Measurements from ENCODE around the gene ARHGAP24. TPM values are rescaled to one million over a fixed set of nuclear protein-coding genes. Genes with fewer than 3 reads are reported as not detected.

ARHGAP24 gene
- total and polyA plus RNA-seq, 2 of the 13 experiments (the other 11 are each of a cell fraction or from before 2014, with no cell fraction given), result 0.07 to 0.55 TPM

GRCh38 chr4:85955620-85956292 is 480.8 kb downstream of the ARHGAP24 start (continued):
- TF ChIP-seq, protein P1, sequence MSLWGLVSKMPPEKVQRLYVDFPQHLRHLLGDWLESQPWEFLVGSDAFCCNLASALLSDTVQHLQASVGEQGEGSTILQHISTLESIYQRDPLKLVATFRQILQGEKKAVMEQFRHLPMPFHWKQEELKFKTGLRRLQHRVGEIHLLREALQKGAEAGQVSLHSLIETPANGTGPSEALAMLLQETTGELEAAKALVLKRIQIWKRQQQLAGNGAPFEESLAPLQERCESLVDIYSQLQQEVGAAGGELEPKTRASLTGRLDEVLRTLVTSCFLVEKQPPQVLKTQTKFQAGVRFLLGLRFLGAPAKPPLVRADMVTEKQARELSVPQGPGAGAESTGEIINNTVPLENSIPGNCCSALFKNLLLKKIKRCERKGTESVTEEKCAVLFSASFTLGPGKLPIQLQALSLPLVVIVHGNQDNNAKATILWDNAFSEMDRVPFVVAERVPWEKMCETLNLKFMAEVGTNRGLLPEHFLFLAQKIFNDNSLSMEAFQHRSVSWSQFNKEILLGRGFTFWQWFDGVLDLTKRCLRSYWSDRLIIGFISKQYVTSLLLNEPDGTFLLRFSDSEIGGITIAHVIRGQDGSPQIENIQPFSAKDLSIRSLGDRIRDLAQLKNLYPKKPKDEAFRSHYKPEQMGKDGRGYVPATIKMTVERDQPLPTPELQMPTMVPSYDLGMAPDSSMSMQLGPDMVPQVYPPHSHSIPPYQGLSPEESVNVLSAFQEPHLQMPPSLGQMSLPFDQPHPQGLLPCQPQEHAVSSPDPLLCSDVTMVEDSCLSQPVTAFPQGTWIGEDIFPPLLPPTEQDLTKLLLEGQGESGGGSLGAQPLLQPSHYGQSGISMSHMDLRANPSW (CRISPR knock-in tag; IDR thresholded peaks at IDR 0.05; ENCODE audit: borderline replicate concordance), result no peak
- TF ChIP-seq, protein P2, sequence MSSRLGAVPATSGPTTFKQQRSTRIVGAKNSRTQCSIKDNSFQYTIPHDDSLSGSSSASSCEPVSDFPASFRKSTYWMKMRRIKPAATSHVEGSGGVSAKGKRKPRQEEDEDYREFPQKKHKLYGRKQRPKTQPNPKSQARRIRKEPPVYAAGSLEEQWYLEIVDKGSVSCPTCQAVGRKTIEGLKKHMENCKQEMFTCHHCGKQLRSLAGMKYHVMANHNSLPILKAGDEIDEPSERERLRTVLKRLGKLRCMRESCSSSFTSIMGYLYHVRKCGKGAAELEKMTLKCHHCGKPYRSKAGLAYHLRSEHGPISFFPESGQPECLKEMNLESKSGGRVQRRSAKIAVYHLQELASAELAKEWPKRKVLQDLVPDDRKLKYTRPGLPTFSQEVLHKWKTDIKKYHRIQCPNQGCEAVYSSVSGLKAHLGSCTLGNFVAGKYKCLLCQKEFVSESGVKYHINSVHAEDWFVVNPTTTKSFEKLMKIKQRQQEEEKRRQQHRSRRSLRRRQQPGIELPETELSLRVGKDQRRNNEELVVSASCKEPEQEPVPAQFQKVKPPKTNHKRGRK (CRISPR knock-in tag; IDR thresholded peaks at IDR 0.05), result no peak

DNA sequence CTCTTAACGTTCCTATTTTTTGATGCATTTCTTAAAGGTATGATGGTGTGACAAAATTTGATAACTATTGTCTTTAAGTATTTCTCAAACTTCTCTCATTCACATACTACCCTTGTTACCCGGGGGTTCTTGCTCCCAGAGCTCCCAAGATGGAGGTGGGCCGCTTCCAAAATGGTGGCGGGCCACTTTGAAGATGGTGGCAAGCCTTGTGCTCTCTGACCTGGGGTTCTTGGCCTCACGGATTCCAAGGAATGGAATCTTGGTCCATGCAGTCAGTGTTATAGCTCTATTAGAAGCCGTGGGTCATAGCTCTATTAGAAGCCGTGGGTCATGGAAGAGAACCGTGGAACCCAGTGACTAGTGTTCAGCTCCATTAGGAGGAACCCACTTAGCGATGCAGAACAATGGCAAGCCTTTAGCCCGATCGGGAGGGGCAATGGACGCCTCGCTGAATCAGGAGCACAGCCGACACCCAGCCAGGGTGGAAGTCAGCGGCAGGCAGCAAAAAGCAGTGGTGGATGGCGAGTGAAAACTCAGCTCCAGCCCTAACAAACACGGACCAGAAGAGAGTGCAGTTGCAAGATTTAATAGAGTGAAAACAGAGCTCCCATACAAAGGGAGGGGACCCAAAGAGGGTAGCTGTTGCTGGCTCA is 481.5 kb downstream of the ARHGAP24 start:
- CTCF ChIA-PET (ENCODE audit: low intra/inter-chr PET ratio, low total read pairs), result no interaction called here
- Histone ChIP-seq H4K20me1 (ENCODE audit: insufficient read depth, low read length) (no peaks in the 10 kb centered on the region), H3K4me2 (ENCODE audit: low read depth, low read length) (no peak overlapping the region), H2AFZ (ENCODE audit: low read length) (no peak overlapping the region), H3K4me1 (ENCODE audit: insufficient read depth, low read length) (no peaks in the 10 kb centered on the region), H3K27me3 (ENCODE audit: control insufficient read depth in 1 of 2, insufficient read depth in 2 of 2, low read length in 2 of 2) (no peaks in the 10 kb centered on the region), H3K9ac (ENCODE audit: insufficient read depth, low read depth, low read length) (no peak overlapping the region), H3K4me3 (replicated peaks in 1 of 3; ENCODE audit: insufficient read depth in 1 of 3, low read depth in 2 of 3, low read length in 3 of 3) (no peak overlapping the region), H3K9me3 (ENCODE audit: low read length) (no peaks in the 10 kb centered on the region), H3K36me3 (replicated peaks in 1 of 2; ENCODE audit: control insufficient read depth in 1 of 2, insufficient read depth in 2 of 2, low read length in 2 of 2) (no peaks in the 10 kb centered on the region), H3K27ac (ENCODE audit: extremely low read length, insufficient read depth, low read length) (no peak overlapping the region), H3K79me2 (ENCODE audit: insufficient read depth, low read length) (no peaks in the 10 kb centered on the region)
- BruUV-seq (replicated peaks), result no TSS peak
- in situ Hi-C loops (cut with HindIII; ENCODE audit: extremely low pct_ligation_motif_present, low pct_unique_long_range_greater_than_20kb), result no loop called here
- FAIRE-seq (no peak), ATAC-seq (no peak), DNase-seq (ENCODE audit: low spot score) (no peak)
- WGBS (ENCODE audit: low lambda C conversion rate), result 49% methylated on average over 13 of the region's 17 CpGs
- intact Hi-C loops (cut with micrococcal nuclease; ENCODE audit: unreplicated experiment), result no loop called here
- POLR2A ChIA-PET, result no interaction called here
- TF ChIP-seq DNMT1 (CRISPR knock-in tag; IDR thresholded peaks at IDR 0.05) (no peak), DPF2 (CRISPR knock-in tag; IDR thresholded peaks at IDR 0.05; ENCODE audit: borderline replicate concordance, low read depth) (no peak), ZNF670 (CRISPR knock-in tag; IDR thresholded peaks at IDR 0.05; ENCODE audit: borderline replicate concordance) (no peak), RBAK (CRISPR knock-in tag; IDR thresholded peaks at IDR 0.05) (no peak), CERS6 (CRISPR knock-in tag; IDR thresholded peaks at IDR 0.05) (no peak), ZNF260 (CRISPR knock-in tag; IDR thresholded peaks at IDR 0.05; ENCODE audit: borderline replicate concordance, low read depth) (no peak), PHF5A (CRISPR knock-in tag; IDR thresholded peaks at IDR 0.05; ENCODE audit: low read depth, unreplicated experiment) (no peak)
- TF ChIP-seq, protein P3, sequence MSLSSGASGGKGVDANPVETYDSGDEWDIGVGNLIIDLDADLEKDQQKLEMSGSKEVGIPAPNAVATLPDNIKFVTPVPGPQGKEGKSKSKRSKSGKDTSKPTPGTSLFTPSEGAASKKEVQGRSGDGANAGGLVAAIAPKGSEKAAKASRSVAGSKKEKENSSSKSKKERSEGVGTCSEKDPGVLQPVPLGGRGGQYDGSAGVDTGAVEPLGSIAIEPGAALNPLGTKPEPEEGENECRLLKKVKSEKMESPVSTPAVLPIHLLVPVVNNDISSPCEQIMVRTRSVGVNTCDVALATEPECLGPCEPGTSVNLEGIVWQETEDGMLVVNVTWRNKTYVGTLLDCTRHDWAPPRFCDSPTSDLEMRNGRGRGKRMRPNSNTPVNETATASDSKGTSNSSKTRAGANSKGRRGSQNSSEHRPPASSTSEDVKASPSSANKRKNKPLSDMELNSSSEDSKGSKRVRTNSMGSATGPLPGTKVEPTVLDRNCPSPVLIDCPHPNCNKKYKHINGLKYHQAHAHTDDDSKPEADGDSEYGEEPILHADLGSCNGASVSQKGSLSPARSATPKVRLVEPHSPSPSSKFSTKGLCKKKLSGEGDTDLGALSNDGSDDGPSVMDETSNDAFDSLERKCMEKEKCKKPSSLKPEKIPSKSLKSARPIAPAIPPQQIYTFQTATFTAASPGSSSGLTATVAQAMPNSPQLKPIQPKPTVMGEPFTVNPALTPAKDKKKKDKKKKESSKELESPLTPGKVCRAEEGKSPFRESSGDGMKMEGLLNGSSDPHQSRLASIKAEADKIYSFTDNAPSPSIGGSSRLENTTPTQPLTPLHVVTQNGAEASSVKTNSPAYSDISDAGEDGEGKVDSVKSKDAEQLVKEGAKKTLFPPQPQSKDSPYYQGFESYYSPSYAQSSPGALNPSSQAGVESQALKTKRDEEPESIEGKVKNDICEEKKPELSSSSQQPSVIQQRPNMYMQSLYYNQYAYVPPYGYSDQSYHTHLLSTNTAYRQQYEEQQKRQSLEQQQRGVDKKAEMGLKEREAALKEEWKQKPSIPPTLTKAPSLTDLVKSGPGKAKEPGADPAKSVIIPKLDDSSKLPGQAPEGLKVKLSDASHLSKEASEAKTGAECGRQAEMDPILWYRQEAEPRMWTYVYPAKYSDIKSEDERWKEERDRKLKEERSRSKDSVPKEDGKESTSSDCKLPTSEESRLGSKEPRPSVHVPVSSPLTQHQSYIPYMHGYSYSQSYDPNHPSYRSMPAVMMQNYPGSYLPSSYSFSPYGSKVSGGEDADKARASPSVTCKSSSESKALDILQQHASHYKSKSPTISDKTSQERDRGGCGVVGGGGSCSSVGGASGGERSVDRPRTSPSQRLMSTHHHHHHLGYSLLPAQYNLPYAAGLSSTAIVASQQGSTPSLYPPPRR (CRISPR knock-in tag; IDR thresholded peaks at IDR 0.05; ENCODE audit: borderline replicate concordance), result no peak

All from HepG2 (cell line).